AG04449 (cell line): ENCODE measurements around the gene PBX4.

Experiments used
- CTCF ChIA-PET: fragments of 350-600 bp; formaldehyde crosslinking; extraction: SDS; loops from one replicate; lab custom pipeline; 2021; ENCODE audit warnings: antibody characterized with exemption; lab: Yijun Ruan, JAX
- POLR2A ChIA-PET: fragments of 400-600, 350-600 bp; formaldehyde crosslinking; extraction: SDS; loops from one replicate; lab custom pipeline; 2020; ENCODE audit warnings: antibody characterized with exemption, inconsistent platforms; lab: Yijun Ruan, JAX
- DNase-seq: peaks from one replicate; pipeline ENCODE4 v3.0.0-alpha.2; 2010; ENCODE audit warnings: low read depth, low spot score
- H3K4me3 ChIP-seq: 2 replicates; pipeline ENCODE4 v1.5.1; 2011; ENCODE audit warnings: low read depth, mild to moderate bottlenecking, control low read depth, low read length
- TF ChIP-seq, protein P1 (sequence below): IDR thresholded peaks from one replicate; pipeline ENCODE4 v1.5.1; 2011; ENCODE audit warnings: mild to moderate bottlenecking, moderate library complexity, low read length, control low read depth, inconsistent platforms; ENCODE audit not compliant: insufficient read depth; ENCODE audit errors: missing control alignments

Gene PBX4

GRCh38 chr19:19545707-19546106, 72.8 kb downstream of the PBX4 start:
- ChIA-PET POLR2A (no interaction called here), CTCF (interaction anchor here (1.3 to 11.6 kb wide), 2 partner anchors 10 to 16 kb away, joined by 3 to 142 read pairs; partner anchors contain the start of gene YJEFN3)
- no peak overlapping the region for H3K4me3 ChIP-seq
- TF ChIP-seq, protein P1, sequence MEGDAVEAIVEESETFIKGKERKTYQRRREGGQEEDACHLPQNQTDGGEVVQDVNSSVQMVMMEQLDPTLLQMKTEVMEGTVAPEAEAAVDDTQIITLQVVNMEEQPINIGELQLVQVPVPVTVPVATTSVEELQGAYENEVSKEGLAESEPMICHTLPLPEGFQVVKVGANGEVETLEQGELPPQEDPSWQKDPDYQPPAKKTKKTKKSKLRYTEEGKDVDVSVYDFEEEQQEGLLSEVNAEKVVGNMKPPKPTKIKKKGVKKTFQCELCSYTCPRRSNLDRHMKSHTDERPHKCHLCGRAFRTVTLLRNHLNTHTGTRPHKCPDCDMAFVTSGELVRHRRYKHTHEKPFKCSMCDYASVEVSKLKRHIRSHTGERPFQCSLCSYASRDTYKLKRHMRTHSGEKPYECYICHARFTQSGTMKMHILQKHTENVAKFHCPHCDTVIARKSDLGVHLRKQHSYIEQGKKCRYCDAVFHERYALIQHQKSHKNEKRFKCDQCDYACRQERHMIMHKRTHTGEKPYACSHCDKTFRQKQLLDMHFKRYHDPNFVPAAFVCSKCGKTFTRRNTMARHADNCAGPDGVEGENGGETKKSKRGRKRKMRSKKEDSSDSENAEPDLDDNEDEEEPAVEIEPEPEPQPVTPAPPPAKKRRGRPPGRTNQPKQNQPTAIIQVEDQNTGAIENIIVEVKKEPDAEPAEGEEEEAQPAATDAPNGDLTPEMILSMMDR, result no peak
- DNase-seq, result no peak

DNA sequence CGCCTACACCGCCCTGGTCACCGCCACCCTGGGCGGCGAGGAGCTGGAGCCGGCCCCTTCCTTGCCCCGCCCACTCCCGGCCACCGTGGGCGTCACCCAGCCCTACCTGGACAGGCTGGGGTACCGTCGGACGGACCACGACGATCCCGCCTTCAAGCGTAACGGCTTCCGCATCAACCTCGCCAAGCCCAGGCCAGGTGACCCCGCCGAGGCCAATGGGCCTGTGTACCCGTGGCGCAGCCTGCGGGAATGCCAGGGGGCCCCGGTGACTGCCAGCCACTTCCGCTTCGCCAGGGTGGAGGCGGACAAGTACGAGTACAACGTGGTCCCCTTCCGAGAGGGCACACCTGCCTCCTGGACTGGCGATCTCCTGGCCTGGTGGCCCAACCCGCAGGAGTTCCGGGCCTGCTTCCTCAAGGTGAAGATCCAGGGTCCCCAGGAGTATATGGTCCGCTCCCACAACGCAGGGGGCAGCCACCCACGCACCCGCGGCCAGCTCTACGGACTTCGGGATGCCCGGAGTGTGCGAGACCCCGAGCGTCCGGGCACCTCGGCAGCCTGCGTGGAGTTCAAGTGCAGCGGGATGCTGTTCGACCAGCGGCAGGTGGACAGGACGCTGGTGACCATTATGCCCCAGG, 73.4 kb downstream of the PBX4 start:
- DNase-seq, result no peak
- ChIA-PET POLR2A (no interaction called here), CTCF (interaction anchor here (1.3 kb wide), 1 partner anchor 10 kb away, joined by 3 read pairs; no protein-coding TSS in a partner anchor)
- TF ChIP-seq, protein P1, result no peak
- H3K4me3 ChIP-seq, result no peak overlapping the region

DNA sequence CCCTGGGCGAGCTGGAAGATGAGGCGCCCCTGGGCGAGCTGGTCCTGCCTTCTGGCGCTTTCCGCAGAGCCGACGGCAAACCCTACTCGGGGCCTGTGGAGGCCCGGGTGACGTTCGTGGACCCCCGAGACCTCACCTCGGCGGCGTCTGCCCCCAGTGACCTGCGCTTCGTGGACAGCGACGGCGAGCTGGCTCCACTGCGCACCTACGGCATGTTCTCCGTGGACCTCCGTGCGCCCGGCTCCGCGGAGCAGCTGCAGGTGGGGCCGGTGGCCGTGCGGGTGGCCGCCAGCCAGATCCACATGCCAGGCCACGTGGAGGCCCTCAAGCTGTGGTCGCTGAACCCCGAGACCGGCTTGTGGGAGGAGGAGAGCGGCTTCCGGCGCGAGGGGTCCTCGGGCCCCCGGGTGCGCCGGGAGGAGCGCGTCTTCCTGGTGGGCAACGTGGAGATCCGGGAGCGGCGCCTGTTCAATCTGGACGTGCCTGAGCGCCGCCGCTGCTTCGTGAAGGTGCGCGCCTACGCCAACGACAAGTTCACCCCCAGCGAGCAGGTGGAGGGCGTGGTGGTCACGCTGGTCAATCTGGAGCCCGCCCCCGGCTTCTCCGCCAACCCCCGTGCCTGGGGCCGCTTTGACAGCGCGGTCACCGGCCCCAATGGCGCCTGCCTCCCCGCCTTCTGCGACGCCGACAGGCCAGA, 74.1 kb downstream of the PBX4 start:
- ChIA-PET POLR2A (no interaction called here), CTCF (interaction anchor here (2.0 to 2.6 kb wide), 3 partner anchors 8 to 100 kb away, joined by 9 to 12 read pairs (median 10); partner anchors contain the start of gene GMIP)
- TF ChIP-seq, protein P1, result no peak

DNA sequence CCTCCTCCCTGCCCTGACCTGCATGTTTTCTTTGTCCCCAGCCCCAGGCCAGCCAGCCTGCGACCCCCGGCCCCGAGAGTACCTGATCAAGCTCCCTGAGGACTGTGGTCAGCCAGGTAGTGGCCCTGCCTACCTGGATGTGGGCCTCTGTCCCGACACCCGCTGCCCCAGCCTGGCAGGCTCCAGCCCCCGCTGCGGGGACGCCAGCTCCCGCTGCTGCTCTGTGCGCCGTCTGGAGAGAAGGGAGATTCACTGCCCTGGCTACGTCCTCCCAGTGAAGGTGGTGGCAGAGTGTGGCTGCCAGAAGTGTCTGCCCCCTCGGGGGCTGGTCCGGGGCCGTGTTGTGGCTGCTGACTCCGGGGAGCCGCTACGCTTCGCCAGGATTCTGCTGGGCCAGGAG, 74.8 kb downstream of the PBX4 start:
- TF ChIP-seq, protein P1, result no peak
- ChIA-PET CTCF (interaction anchor here (1.4 to 2.6 kb wide), 4 partner anchors 9 to 100 kb away, joined by 6 to 12 read pairs (median 10); partner anchors contain the start of gene GMIP), POLR2A (no interaction called here)
- DNase-seq, result no peak
- no peak overlapping the region for H3K4me3 ChIP-seq

More for the DNA sequence above, 74.1 kb downstream of the PBX4 start:
- DNase-seq, result no peak
- H3K4me3 ChIP-seq, result no peak overlapping the region

- TF ChIP-seq, protein P1, result no peak
- CTCF ChIA-PET, result interaction anchor here (1.4 to 2.6 kb wide), 4 partner anchors 10 to 101 kb away, joined by 6 to 12 read pairs (median 10); partner anchors contain the start of gene GMIP
- H3K4me3 ChIP-seq, result no peak overlapping the region
- POLR2A ChIA-PET, result no interaction called here
- DNase-seq, result no peak
Measured at GRCh38 chr19:19543101-19543500, 75.4 kb downstream of the PBX4 start.

- POLR2A ChIA-PET, result no interaction called here
- no peak for DNase-seq
- H3K4me3 ChIP-seq, result no peak overlapping the region
- TF ChIP-seq, protein P1, result no peak
- CTCF ChIA-PET, result interaction anchor here (1.4 to 2.6 kb wide), 4 partner anchors 10 to 101 kb away, joined by 6 to 12 read pairs (median 10); partner anchors contain the start of gene GMIP
Measured at GRCh38 chr19:19542507-19542906, 76.0 kb downstream of the PBX4 start.
